CD4-positive, alpha-beta T cell treated with Interleukin-12 subunit alpha and Interleukin-12 subunit beta, for 1 hour (primary cell): Measurements from ENCODE around the gene CCDC201.
"Not testable (repeated sequence)": the region's sequence is repeated elsewhere in the genome, so short reads cannot be mapped to it uniquely, and the experiment has no call there.

Source experiments
- DNase-seq: peaks from one replicate; pipeline ENCODE4 v3.0.0-alpha.2; 2020

Gene CCDC201

DNA sequence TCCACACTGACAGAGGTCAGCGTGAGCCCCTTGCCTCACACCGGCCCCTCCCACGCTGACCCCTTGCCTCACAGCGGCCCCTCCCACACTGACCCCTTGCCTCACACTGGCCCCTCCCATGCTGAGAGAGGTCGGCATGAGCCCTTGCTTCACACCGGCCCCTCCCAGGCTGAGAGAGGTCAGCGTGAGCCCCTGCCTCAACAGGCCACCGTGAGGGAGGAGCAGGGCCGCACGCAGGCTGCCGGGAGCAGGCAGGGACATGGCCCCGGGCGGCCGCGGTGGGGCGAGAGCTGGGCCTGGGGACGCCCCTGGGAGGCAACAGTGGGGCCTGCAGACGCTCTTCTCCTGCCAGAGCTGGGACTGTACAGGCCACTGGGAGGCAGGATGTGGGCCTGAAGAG lies 59.1 kb downstream of the CCDC201 start:
- not testable (repeated sequence) for DNase-seq

DNA sequence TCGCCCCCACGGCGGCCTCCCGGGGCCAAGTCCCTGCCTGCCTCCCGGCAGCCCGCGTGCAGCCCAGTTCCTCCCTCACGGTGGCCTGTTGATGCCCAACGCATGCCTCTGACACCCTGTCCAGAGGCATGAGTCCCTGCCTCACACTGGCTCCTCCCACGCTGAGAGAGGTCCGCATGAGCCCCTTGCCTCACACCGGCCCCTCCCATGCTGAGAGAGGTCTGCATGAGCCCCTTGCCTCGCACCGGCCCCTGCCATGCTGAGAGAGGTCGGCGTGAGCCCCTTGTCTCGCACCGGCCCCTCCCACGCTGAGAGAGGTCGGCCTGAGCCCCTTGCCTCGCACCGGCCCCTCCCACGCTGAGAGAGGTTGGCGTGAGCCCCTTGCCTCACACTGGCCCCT lies 59.9 kb downstream of the CCDC201 start:
- DNase-seq = no peak

DNA sequence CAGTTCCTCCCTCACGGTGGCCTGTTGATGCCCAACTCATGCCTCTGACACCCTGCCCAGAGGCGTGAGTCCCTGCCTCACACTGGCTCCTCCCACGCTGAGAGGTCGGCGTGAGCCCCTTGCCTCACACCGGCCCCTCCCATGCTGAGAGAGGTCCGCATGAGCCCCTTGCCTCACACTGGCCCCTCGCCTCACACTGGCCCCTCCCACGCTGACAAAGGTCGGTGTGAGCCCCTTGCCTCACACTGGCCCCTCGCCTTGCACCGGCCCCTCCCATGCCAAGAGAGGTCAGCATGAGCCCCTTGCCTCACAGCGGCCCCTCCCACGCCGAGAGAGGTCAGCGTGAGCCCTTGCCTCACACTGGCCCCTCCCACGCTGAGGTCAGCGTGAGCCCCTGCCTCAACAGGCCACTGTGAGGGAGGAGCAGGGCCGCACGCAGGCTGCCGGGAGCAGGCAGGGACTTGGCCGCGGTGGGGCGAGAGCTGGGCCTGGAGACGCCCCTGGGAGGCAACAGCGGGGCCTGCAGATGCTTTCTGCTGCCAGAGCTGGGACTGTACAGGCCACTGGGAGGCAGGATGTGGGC lies 61.1 kb downstream of the CCDC201 start:
- DNase-seq = not testable (repeated sequence)

DNA sequence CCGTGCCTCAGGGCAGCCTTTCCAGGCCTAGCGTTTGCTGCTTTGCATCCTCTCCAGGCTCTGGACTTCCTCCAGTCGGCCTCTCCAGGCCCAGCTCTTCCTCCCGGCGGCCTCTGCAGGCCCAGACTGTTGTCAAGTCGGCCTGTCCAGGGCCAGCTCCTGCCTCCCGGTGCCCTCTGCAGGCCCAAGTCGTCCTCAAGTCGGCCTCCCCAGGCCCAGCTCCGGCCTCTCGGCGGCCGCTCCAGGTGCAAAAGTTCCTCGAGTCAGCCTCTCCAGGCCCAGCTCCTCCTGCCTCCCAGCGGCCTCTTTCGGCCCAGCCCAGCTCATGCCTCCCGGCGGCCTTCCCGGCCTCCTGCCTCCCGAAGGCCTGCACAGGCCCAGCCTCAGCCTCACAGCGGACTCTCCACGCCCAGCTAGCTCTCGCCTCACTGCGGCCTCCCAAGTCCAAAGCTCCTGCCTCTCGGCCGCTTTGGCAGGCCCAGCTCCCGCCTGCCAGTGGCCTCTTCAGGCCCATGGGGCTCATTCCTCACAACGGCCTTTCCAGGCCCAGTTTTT lies 62.4 kb downstream of the CCDC201 start:
- DNase-seq = not testable (repeated sequence)
